Measurements from ENCODE around the gene KDM3B. TPM values are rescaled to one million over a fixed set of nuclear protein-coding genes. Genes with fewer than 3 reads are reported as not detected.

Gene KDM3B
- total RNA-seq, 1 donor from 2014 or later: 39.1 TPM

- TF ChIP-seq CTCF (IDR thresholded peaks at IDR 0.05): no peak
- H3K27me3 Mint-ChIP-seq (ENCODE audit: low read depth): peaks cover 3% of the 10 kb centered on the region
- H3K4me3 Mint-ChIP-seq (ENCODE audit: unreplicated experiment): no peak overlapping the region
- H3K27ac Mint-ChIP-seq (ENCODE audit: unreplicated experiment): no peak overlapping the region
- peaks cover 8% of the 10 kb centered on the region for H3K4me1 Mint-ChIP-seq (ENCODE audit: low read depth)
- no peaks in the 10 kb centered on the region for H3K9me3 Mint-ChIP-seq (ENCODE audit: low read depth)
- no peaks in the 10 kb centered on the region for H3K36me3 Mint-ChIP-seq (ENCODE audit: low read depth)
- peak; percentile 59 for DNase-seq (ENCODE audit: low spot score)
Measured at GRCh38 chr5:138458384-138458783, 105.9 kb downstream of the KDM3B start.

- H3K9me3 Mint-ChIP-seq (ENCODE audit: low read depth): no peaks in the 10 kb centered on the region
- TF ChIP-seq CTCF (IDR thresholded peaks at IDR 0.05): no peak
- H3K27me3 Mint-ChIP-seq (ENCODE audit: low read depth): peaks cover 3% of the 10 kb centered on the region
- no peaks in the 10 kb centered on the region for H3K36me3 Mint-ChIP-seq (ENCODE audit: low read depth)
- peaks cover 13% of the 10 kb centered on the region for H3K4me1 Mint-ChIP-seq (ENCODE audit: low read depth)
- DNase-seq (ENCODE audit: low spot score): no peak
- H3K4me3 Mint-ChIP-seq (ENCODE audit: unreplicated experiment): no peak overlapping the region
- H3K27ac Mint-ChIP-seq (ENCODE audit: unreplicated experiment): no peak overlapping the region
Measured at GRCh38 chr5:138458856-138459255, 106.4 kb downstream of the KDM3B start.

GRCh38 chr5:138459311-138459933 lies 106.9 kb downstream of the KDM3B start:
- Mint-ChIP-seq H3K4me1 (ENCODE audit: low read depth) (peaks cover 13% of the 10 kb centered on the region), H3K9me3 (ENCODE audit: low read depth) (no peaks in the 10 kb centered on the region), H3K27me3 (ENCODE audit: low read depth) (peaks cover 3% of the 10 kb centered on the region), H3K27ac (ENCODE audit: unreplicated experiment) (no peak overlapping the region), H3K4me3 (ENCODE audit: unreplicated experiment) (no peak overlapping the region), H3K36me3 (ENCODE audit: low read depth) (no peaks in the 10 kb centered on the region)
- no peak for DNase-seq (ENCODE audit: low spot score)
- no peak for TF ChIP-seq CTCF (IDR thresholded peaks at IDR 0.05)

GRCh38 chr5:138460032-138460693 lies 107.7 kb downstream of the KDM3B start:
- Mint-ChIP-seq H3K36me3 (ENCODE audit: low read depth) (no peaks in the 10 kb centered on the region), H3K27me3 (ENCODE audit: low read depth) (peaks cover 3% of the 10 kb centered on the region), H3K27ac (ENCODE audit: unreplicated experiment) (no peak overlapping the region), H3K9me3 (ENCODE audit: low read depth) (no peaks in the 10 kb centered on the region), H3K4me3 (ENCODE audit: unreplicated experiment) (no peak overlapping the region), H3K4me1 (ENCODE audit: low read depth) (peaks cover 13% of the 10 kb centered on the region)
- no peak for DNase-seq (ENCODE audit: low spot score)
- no peak for TF ChIP-seq CTCF (IDR thresholded peaks at IDR 0.05)

GRCh38 chr5:138461343-138462125 lies 109.0 kb downstream of the KDM3B start:
- H3K4me3 Mint-ChIP-seq (ENCODE audit: unreplicated experiment): no peak overlapping the region
- H3K9me3 Mint-ChIP-seq (ENCODE audit: low read depth): no peaks in the 10 kb centered on the region
- no peaks in the 10 kb centered on the region for H3K36me3 Mint-ChIP-seq (ENCODE audit: low read depth)
- H3K27me3 Mint-ChIP-seq (ENCODE audit: low read depth): peaks cover 3% of the 10 kb centered on the region
- peaks cover 15% of the 10 kb centered on the region for H3K4me1 Mint-ChIP-seq (ENCODE audit: low read depth)
- peak overlapping the region; percentile 61 for H3K27ac Mint-ChIP-seq (ENCODE audit: unreplicated experiment)
- no peak for TF ChIP-seq CTCF (IDR thresholded peaks at IDR 0.05)
- DNase-seq (ENCODE audit: low spot score): peak; percentile 42
